Activated naive CD8-positive, alpha-beta T cell (primary cell): Measurements from ENCODE around the gene ACTA2.
A peak's percentile ranks its signal among the peaks of the same experiment; 100 is the strongest.

Experiments used
- H3K27ac Mint-ChIP-seq: one replicate; pipeline ENCODE4 v1.8.0; 2021; ENCODE audit warnings: mixed read lengths
- H3K27me3 Mint-ChIP-seq: one replicate; pipeline ENCODE4 v1.8.0; 2021; ENCODE audit warnings: mixed read lengths
- H3K36me3 Mint-ChIP-seq: one replicate; pipeline ENCODE4 v1.8.0; 2021; ENCODE audit warnings: mixed read lengths
- H3K4me1 Mint-ChIP-seq: one replicate; pipeline ENCODE4 v1.8.0; 2021; ENCODE audit warnings: low read depth, mixed read lengths
- H3K4me3 Mint-ChIP-seq: one replicate; pipeline ENCODE4 v1.8.0; 2021; ENCODE audit warnings: mild to moderate bottlenecking, mixed read lengths
- H3K9me3 Mint-ChIP-seq: one replicate; pipeline ENCODE4 v1.8.0; 2021; ENCODE audit warnings: low read depth, mixed read lengths

ACTA2 gene

DNA sequence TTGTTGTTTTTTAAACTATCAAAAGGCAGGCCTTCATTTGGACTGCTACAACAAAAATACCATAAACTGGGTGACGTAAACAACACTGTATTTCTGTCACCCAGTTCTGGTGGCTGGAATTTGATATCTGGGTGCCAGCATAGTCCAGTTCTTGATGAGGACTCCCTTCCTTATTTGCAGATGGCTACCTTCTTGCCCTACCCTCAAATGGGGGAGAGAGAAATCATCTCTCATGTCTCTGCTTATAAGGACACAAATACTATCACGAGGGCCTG is 25.2 kb downstream of the ACTA2 start:
- Mint-ChIP-seq H3K4me1 (peaks cover 5% of the 10 kb centered on the region), H3K27me3 (no peaks in the 10 kb centered on the region), H3K27ac (no peak overlapping the region), H3K36me3 (peaks cover 16% of the 10 kb centered on the region), H3K9me3 (no peaks in the 10 kb centered on the region), H3K4me3 (no peak overlapping the region)

DNA sequence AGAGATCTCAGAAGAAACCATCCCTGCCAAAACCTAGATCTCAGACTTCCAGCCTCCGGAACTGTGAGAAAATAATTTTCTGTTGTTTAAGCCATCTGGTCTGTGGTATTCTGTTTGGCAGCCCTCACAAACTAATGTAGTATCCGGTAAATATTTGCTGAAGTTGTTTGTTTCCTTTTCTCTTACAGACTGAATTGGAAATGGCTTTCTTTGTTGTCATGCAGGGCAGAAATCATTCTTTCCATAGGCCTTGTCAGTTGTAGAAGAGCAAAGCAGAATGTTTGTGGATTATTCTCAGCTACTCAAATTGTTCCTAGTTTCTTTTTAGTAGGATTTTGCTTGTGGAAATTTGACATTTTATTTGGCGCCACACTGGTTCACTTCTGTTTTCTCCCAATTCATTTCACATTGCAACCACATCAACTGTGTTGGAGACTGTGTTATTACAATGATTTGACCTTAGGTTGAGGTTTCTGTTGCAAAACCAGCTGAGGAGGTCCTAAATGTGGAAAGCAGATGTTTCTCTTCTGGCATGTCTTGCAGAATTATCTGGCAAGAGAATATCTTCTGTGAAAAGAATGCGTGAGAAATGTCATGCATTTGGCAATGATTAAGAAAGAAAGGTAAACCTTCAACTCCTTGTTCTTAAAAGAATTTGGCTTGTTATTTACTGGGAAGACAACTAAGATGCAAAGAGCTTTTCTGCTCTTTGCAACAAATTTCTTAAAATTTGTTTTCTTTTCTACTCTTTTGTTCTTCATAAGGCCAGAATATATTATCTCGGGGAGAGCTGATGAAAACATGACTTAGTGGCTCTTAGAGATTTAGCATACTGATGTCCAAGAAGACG is 25.8 kb downstream of the ACTA2 start:
- Mint-ChIP-seq H3K9me3 (no peaks in the 10 kb centered on the region), H3K27me3 (no peaks in the 10 kb centered on the region), H3K4me3 (no peak overlapping the region), H3K4me1 (peaks cover 3% of the 10 kb centered on the region), H3K36me3 (peaks cover 16% of the 10 kb centered on the region), H3K27ac (no peak overlapping the region)

DNA sequence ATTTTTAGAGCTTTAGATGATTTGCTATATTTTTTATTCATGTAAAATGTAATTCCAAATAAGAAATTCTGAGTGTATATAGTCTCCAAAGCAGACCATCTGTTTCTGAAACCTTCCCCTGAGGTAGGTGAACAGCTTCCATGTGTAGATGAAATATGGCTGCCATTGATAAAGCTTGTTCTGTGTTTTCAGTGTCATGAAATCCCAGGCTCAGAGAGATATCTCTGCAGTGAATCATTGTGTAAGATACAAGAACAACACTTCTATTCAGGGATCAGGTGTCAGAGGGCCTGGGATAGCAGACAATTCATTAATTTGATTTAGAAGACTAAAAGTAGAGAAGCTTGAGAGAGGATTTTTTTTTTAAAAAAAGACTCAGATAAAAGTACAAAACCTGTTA is 29.1 kb downstream of the ACTA2 start:
- H3K4me3 Mint-ChIP-seq: no peak overlapping the region
- H3K36me3 Mint-ChIP-seq: peaks cover 16% of the 10 kb centered on the region
- no peak overlapping the region for H3K27ac Mint-ChIP-seq
- peaks cover 2% of the 10 kb centered on the region for H3K4me1 Mint-ChIP-seq
- H3K9me3 Mint-ChIP-seq: no peaks in the 10 kb centered on the region
- H3K27me3 Mint-ChIP-seq: no peaks in the 10 kb centered on the region

DNA sequence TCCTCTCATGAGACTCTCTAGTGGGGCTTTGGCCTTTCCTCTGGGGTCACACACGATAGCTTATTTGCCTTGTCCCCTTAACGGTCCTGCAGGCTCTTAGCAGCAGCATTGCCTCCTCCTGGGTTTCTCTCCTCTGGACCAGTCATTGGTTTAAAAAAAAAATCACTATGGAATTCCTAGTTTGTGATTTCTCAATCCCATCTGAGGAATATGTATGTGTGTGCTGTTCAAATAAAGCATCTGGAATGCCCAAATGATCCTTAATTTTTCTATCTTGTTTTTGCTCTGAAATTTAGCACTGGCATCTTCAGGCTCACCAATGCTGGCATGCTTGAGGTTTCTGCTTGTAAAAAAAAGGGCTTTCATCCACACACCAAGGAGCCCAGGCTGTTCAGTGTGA is 30.5 kb downstream of the ACTA2 start:
- Mint-ChIP-seq H3K27me3 (no peaks in the 10 kb centered on the region), H3K4me1 (peaks cover 2% of the 10 kb centered on the region), H3K9me3 (no peaks in the 10 kb centered on the region), H3K27ac (no peak overlapping the region), H3K36me3 (peaks cover 19% of the 10 kb centered on the region), H3K4me3 (no peak overlapping the region)

DNA sequence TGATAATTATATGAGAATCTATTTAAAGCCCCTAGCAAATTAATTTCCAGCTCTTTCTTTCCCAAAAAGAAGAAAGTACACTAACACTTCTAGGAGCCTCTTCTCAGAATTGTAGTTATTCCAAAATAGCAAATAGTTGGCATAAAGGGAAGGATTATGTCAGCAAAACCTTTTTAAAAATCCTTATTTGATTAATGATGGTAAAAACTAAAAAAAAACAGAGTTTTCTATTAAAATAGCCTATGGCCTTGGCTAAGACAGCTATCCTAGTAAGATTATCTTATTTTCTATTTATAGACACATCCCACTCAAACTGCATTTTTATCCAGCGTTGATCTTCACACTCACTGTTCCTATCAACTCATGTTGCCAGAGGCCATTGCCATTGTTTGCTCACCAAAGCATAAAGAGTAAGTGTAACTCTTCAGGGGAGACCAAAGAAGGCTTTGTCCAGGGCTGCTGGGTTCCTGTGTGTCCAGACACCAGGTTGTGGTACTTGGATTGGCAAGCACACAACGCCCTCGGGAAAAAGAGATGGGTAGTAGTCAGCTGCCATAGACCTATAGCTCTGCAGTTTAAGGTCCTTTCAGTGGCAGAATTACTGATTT is 31.5 kb downstream of the ACTA2 start:
- H3K36me3 Mint-ChIP-seq: peaks cover 17% of the 10 kb centered on the region
- H3K9me3 Mint-ChIP-seq: no peaks in the 10 kb centered on the region
- no peak overlapping the region for H3K4me3 Mint-ChIP-seq
- H3K4me1 Mint-ChIP-seq: peaks cover 4% of the 10 kb centered on the region
- no peaks in the 10 kb centered on the region for H3K27me3 Mint-ChIP-seq
- no peak overlapping the region for H3K27ac Mint-ChIP-seq

DNA sequence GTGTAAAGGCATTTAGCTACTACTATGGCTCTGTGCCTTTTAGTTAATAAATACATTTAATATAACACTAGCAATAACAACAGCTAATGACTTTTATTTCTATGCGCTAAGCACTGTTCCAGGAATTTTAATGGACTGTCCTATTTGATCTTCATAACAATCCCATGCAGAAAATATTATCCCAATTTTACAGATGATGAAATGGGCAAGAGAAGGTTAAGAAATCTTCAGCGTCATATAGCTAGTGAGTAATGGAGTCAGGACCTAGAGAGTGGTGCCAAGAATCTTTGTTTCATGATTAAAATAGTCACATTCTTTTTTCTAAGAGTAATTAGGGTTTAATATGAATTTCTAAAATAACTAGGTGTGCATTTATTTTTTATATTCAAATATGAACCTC is 32.4 kb downstream of the ACTA2 start:
- H3K36me3 Mint-ChIP-seq: peaks cover 17% of the 10 kb centered on the region
- H3K27ac Mint-ChIP-seq: no peak overlapping the region
- no peaks in the 10 kb centered on the region for H3K9me3 Mint-ChIP-seq
- H3K27me3 Mint-ChIP-seq: no peaks in the 10 kb centered on the region
- H3K4me3 Mint-ChIP-seq: no peak overlapping the region
- peaks cover 4% of the 10 kb centered on the region for H3K4me1 Mint-ChIP-seq

DNA sequence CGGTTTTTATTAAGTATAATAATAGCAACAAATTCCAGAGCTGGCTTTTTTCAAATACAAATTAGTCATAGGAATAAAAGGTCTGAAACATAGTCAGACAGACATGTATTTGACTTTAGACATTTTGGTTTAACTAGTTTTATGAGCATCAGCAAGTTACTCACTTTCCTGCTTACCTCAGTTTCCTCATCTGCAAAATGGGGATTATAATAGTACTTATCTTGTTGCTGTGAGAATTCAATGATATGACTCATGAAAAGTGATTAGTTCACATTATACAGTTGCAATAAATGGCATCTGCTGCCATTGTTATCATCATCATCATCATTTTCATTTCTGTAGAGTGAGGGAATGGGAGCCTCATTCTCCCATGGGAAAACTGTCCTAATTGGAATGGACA is 33.5 kb downstream of the ACTA2 start:
- peaks cover 4% of the 10 kb centered on the region for H3K4me1 Mint-ChIP-seq
- peaks cover 12% of the 10 kb centered on the region for H3K36me3 Mint-ChIP-seq
- H3K27ac Mint-ChIP-seq: no peak overlapping the region
- H3K4me3 Mint-ChIP-seq: no peak overlapping the region
- no peaks in the 10 kb centered on the region for H3K27me3 Mint-ChIP-seq
- no peaks in the 10 kb centered on the region for H3K9me3 Mint-ChIP-seq

DNA sequence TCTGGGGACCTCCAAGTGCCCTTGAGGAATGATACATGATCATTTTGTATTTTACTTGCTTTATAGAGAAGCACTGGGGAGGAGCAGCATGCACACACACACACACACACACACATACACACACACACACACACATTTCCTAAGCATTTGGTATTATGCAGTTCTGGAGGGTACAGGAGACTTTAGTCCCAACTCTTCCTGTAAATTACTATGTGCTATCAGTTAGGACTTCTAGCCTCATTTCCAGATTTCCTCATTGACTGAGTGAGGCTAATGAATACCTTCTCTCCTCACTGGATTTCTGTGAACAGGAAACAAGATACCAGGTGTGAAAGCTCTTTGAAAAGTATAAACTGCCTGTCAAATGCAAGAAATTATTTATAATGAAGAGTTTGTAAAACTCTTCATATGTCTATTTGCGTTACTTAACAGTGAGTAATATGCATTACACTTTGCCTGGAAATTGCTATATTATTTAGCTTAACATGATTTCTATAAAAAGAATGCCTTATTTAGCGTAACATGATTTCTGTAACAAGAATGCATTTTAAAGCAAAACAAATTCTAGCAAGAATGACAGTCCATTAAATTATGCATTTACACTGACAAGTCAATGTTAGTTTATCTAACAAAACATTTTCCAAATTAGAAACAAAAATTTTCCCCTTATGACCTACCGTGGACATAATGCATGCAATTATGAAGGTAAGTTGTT is 34.2 kb downstream of the ACTA2 start:
- H3K4me3 Mint-ChIP-seq: no peak overlapping the region
- H3K4me1 Mint-ChIP-seq: peaks cover 4% of the 10 kb centered on the region
- no peaks in the 10 kb centered on the region for H3K9me3 Mint-ChIP-seq
- H3K27me3 Mint-ChIP-seq: no peaks in the 10 kb centered on the region
- H3K27ac Mint-ChIP-seq: no peak overlapping the region
- H3K36me3 Mint-ChIP-seq: peaks cover 15% of the 10 kb centered on the region

DNA sequence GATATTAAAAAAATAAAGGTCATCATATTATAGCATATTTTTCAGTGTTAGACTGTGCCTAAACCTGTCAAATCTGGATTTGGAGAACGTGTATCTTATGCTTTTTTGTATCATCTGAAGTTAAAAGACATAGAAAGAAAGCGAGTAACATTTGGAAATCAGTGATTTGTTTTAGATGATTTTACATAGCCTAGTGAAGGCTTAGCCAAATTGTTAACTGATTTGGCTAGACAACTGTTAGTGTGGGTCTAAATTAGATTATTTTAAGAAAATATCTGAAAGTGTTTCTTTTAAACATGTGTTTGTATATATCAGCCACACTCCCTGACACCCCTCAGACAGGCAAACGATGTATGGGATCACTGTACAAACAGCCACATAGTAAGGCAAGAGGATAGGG is 35.6 kb downstream of the ACTA2 start:
- H3K4me3 Mint-ChIP-seq: no peak overlapping the region
- no peaks in the 10 kb centered on the region for H3K9me3 Mint-ChIP-seq
- no peaks in the 10 kb centered on the region for H3K27me3 Mint-ChIP-seq
- H3K36me3 Mint-ChIP-seq: peaks cover 18% of the 10 kb centered on the region
- H3K4me1 Mint-ChIP-seq: peaks cover 4% of the 10 kb centered on the region
- no peak overlapping the region for H3K27ac Mint-ChIP-seq

DNA sequence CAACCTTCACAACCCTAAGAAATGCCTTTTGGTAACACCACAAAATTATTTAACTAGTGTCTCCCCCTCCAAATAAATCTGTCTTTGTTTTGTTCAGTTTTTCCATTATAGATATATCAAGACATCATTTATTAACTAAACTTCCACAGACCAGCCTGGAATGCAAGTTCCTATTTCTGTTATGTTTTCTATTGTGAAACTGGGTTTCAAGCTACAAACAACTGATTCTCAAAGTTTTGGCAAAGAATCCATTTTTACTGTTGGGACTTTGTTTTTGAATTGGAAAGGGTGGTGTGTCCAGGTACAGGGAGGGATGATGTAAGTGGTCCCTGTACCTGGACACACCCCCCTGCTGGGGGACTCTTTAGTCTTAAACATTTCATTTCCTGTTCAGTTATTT is 36.3 kb downstream of the ACTA2 start:
- peaks cover 4% of the 10 kb centered on the region for H3K4me1 Mint-ChIP-seq

DNA sequence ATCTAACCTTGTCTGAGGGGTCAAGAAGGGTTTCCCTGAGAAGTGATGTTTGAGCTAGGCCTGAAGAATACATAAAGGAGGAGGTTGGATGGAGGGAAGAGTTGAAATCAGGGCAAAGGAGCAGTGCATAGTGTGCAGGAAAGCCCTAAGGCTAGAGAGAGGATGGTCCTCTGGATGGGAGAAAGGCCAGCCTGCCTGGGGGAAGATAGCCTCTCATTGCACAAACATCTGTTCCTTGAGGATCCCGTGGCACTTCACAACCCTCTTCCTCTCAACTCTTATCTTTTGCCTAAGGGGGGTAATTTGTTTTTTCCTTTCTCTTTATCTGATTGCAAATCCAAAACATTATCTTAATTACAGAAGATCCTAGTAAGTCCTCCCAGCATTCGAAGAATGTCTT is 36.8 kb downstream of the ACTA2 start:
- Mint-ChIP-seq H3K4me1 (peaks cover 4% of the 10 kb centered on the region), H3K27ac (no peak overlapping the region), H3K27me3 (no peaks in the 10 kb centered on the region), H3K36me3 (peaks cover 28% of the 10 kb centered on the region), H3K9me3 (no peaks in the 10 kb centered on the region), H3K4me3 (no peak overlapping the region)

More for the DNA sequence above, 36.3 kb downstream of the ACTA2 start:
- Mint-ChIP-seq H3K4me3 (no peak overlapping the region), H3K9me3 (no peaks in the 10 kb centered on the region), H3K36me3 (peaks cover 25% of the 10 kb centered on the region), H3K27me3 (no peaks in the 10 kb centered on the region), H3K27ac (peak overlapping the region; percentile 62)

DNA sequence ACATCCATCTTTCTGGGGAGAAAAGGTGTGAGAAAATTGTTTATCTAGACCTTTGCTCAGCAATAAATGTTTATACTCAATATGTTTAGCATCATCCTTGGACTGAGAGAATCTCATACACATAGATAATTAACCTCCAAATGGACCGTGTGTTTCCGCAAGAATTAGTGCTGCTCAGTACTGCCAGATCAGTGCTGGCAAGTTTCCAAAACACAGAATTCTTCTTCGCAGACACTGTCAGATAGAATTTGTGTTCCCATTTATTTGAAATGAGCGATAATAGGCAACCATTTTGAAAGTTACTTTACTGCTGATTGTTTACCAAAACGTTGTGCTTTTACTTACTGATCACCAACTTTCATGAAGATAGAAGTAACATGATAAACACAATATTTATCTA is 38.8 kb downstream of the ACTA2 start:
- Mint-ChIP-seq H3K4me3 (no peak overlapping the region), H3K36me3 (peaks cover 26% of the 10 kb centered on the region), H3K27ac (peak overlapping the region; percentile 54), H3K27me3 (no peaks in the 10 kb centered on the region), H3K9me3 (no peaks in the 10 kb centered on the region), H3K4me1 (peaks cover 9% of the 10 kb centered on the region)

DNA sequence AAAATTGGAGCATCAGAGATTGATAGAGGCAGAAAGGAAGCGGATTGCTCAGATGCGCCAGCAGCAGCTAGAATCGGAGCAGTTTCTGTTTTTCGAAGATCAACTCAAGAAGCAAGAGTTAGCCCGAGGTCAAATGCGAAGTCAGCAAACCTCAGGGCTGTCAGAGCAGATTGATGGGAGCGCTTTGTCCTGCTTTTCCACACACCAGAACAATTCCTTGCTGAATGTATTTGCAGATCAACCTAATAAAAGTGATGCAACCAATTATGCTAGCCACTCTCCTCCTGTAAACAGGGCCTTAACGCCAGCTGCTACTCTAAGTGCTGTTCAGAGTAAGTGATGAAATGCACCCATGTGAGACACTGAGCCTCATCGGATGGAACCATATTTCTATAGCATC is 39.4 kb downstream of the ACTA2 start:
- Mint-ChIP-seq H3K9me3 (no peaks in the 10 kb centered on the region), H3K4me1 (peaks cover 16% of the 10 kb centered on the region), H3K36me3 (peaks cover 30% of the 10 kb centered on the region), H3K27ac (no peak overlapping the region), H3K27me3 (no peaks in the 10 kb centered on the region), H3K4me3 (no peak overlapping the region)

DNA sequence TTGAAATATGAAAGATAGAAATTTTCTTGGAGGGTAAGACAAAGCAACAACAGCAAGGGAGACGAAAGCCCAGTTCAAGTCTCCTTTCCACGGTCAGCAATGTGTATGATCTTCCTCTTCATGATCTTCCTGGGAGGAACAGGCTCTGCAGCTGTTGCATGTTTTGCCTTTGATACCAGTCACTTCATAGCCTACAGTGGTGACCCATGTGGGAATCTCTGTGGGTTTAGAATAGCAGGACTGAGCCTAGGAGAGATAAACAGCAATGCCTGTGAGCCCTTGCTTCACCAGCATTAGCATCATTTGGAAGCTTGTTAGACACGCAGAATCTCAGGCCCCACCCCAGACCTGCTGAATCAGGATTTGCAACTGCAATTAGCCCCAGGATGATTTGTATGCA is 40.7 kb downstream of the ACTA2 start:
- Mint-ChIP-seq H3K9me3 (no peaks in the 10 kb centered on the region), H3K36me3 (peaks cover 30% of the 10 kb centered on the region), H3K4me1 (peaks cover 24% of the 10 kb centered on the region), H3K4me3 (no peak overlapping the region), H3K27me3 (no peaks in the 10 kb centered on the region), H3K27ac (no peak overlapping the region)

DNA sequence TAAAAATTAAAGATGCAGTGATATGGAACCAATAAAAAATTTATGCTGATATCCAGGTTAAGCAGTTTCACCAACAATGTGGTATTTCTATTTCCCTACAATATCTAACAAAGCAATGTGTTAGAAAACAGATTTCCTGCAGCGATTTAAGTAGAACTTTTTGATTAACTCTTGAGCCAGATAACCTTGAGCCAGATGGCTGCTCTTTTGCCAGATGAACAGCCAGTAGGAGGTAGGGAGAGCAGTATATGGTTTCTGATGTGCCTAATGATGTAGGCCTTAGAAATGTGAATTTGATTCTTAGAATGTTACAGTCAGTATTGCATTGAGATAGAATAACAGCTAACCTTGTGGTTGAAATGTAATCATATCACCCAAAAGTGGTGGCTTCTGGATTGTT is 41.5 kb downstream of the ACTA2 start:
- peaks cover 24% of the 10 kb centered on the region for H3K4me1 Mint-ChIP-seq
- no peak overlapping the region for H3K27ac Mint-ChIP-seq
- no peaks in the 10 kb centered on the region for H3K9me3 Mint-ChIP-seq
- no peaks in the 10 kb centered on the region for H3K27me3 Mint-ChIP-seq
- H3K4me3 Mint-ChIP-seq: no peak overlapping the region
- peaks cover 31% of the 10 kb centered on the region for H3K36me3 Mint-ChIP-seq
